Panc1 (cell line): ENCODE measurements around the gene PRDX5. TPM values are rescaled to one million over a fixed set of nuclear protein-coding genes. Genes with fewer than 3 reads are reported as not detected.

Experiments
- ATAC-seq: fragments of 200-7000 bp; cut with Tn5 transposase; 2 replicates; pipeline ENCODE4 v1.9.1; 2020; ENCODE audit warnings: mild to moderate bottlenecking, moderate library complexity
- BruUV-seq: library from RNA; stranded (reverse); fragments of 400-500 nt; replicated peaks from 2 replicates; lab custom pipeline; 2021; lab: Mats Ljungman, UMichigan
- CTCF ChIA-PET: fragments of 300-600 bp; sonication (Branson Sonifier 250); formaldehyde crosslinking; loops from one replicate; lab custom pipeline; 2022; ENCODE audit warnings: antibody characterized with exemption; lab: Charles Lee
- POLR2A ChIA-PET: fragments of 300-600 bp; sonication (Branson Sonifier 250); formaldehyde crosslinking; loops from one replicate; lab custom pipeline; 2022; ENCODE audit warnings: antibody characterized with exemption; lab: Charles Lee
- DNase-seq: peaks from one replicate; pipeline ENCODE4 v3.0.0-alpha.2; 2010; ENCODE audit warnings: low read depth, low spot score
- H3K27ac ChIP-seq: 2 replicates; pipeline ENCODE4 v1.5.1; 2011; ENCODE audit warnings: mild to moderate bottlenecking, low read length, inconsistent platforms
- H3K27me3 ChIP-seq: fragments of 200-500 bp; sonication (Bioruptor generic); 2 replicates; pipeline ENCODE4 v1.6.0; 2014; ENCODE audit warnings: low read length, inconsistent platforms; ENCODE audit not compliant: control insufficient read depth, insufficient read depth
- H3K36me3 ChIP-seq: fragments of 200-500 bp; sonication (Bioruptor generic); 2 replicates; pipeline ENCODE4 v1.5.1; 2014; ENCODE audit warnings: inconsistent platforms, mild to moderate bottlenecking, low read length, moderate library complexity; ENCODE audit not compliant: control insufficient read depth, insufficient read depth
- H3K4me1 ChIP-seq: 2 replicates; pipeline ENCODE4 v1.5.1; 2011; ENCODE audit warnings: inconsistent platforms, mild to moderate bottlenecking, low read length, moderate library complexity; ENCODE audit not compliant: control insufficient read depth, insufficient read depth
- H3K4me3 ChIP-seq, 2 experiments: 2 replicates each; pipeline ENCODE4 v1.5.1; 2011 to 2012; ENCODE audit warnings: low read depth in 2 of 2, low read length in 2 of 2, mild to moderate bottlenecking in 2 of 2, inconsistent platforms in 1 of 2, moderate library complexity in 1 of 2
- H3K9me3 ChIP-seq: fragments of 200-500 bp; sonication (Bioruptor generic); 2 replicates; pipeline ENCODE4 v1.5.1; 2014; ENCODE audit warnings: low read depth, mild to moderate bottlenecking, inconsistent platforms, low read length, moderate library complexity; ENCODE audit not compliant: control insufficient read depth, insufficient read depth
- POLR2AphosphoS5 ChIP-seq: IDR thresholded peaks from 2 replicates; pipeline ENCODE4 v1.6.1; 2012; ENCODE audit warnings: mild to moderate bottlenecking, low read depth, low read length, moderate library complexity
- REST ChIP-seq, 2 experiments: IDR thresholded peaks; 2 replicates each; pipeline ENCODE4 v1.6.1; 2011 to 2012; ENCODE audit warnings: low read depth in 2 of 2, control low read depth in 1 of 2, low read length in 1 of 2, mild to moderate bottlenecking in 1 of 2, moderate library complexity in 1 of 2; ENCODE audit not compliant: insufficient read depth in 1 of 2
- SIN3A ChIP-seq: IDR thresholded peaks from 2 replicates; pipeline ENCODE4 v1.6.1; 2012; ENCODE audit warnings: low read depth, mild to moderate bottlenecking, low read length, moderate library complexity, borderline replicate concordance; ENCODE audit not compliant: insufficient read depth
- TCF7L2 ChIP-seq: IDR thresholded peaks from 2 replicates; pipeline ENCODE4 v1.6.1; 2011; ENCODE audit warnings: mild to moderate bottlenecking, low read depth, low read length, inconsistent platforms
- in situ Hi-C: cut with HindIII; loops from 2 replicates; pipeline ENCODE4 v1.10.0; 2016; ENCODE audit warnings: low sequenced_read_pairs, low pct_unique_long_range_greater_than_20kb
- intact Hi-C: fragments of 100-400 bp; cut with micrococcal nuclease; formaldehyde crosslinking; loops from one replicate; pipeline ENCODE4 v1.10.0; 2022; ENCODE audit not compliant: unreplicated experiment
- total RNA-seq: library from RNA; stranded (reverse); gene quantifications from one replicate; pipeline ENCODE4 v1.2.1, GENCODE V29; 2021; ENCODE audit not compliant: unreplicated experiment
- TF ChIP-seq, protein P1 (sequence below): fragments of 450-650 bp; IDR thresholded peaks from 2 replicates; pipeline ENCODE4 v1.5.1; 2017; ENCODE audit warnings: mild to moderate bottlenecking

PRDX5 gene
- total RNA-seq, 1 experiment from 2014 or later: 492 TPM

DNA sequence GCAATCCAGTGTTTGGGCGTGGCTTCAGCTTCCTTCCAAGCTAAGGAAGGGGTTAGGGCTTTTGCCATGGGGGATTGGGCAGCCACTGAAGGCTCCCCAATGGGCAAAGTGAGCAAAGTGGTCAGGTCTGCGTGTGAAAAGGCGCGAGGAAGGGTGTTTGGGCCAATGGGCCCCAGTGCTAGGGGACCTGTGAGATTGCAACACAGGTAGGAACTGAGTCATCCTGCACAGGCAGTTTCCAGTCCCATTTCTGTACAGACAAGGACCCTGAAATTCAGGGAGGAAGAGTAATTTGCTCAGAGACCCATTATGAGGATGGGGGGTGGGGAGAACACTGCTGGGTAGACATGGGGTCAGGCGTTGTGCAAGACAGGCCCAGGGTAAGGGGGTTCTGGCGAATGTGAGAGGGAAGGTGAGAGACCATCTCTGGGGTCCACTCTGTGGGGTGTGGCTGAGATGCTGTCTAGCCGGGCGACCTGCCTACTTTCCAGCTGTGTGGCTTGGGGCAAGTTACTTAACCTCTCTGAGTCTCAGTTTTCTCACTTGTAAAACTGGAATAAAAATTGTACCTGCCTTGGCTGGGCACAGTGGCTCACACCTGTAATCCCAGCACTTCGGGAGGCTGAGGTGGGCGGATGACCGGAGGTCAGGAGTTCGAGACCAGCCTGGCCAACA is 29.4 kb downstream of the PRDX5 start:
- CTCF ChIA-PET: no interaction called here
- H3K36me3 ChIP-seq: no peaks in the 10 kb centered on the region
- H3K27ac ChIP-seq: no peak overlapping the region
- no peaks in the 10 kb centered on the region for H3K9me3 ChIP-seq
- no peak for ATAC-seq
- no peaks in the 10 kb centered on the region for H3K27me3 ChIP-seq
- H3K4me3 ChIP-seq: no peak overlapping the region
- H3K4me1 ChIP-seq: peaks cover 24% of the 10 kb centered on the region
- no TSS peak for BruUV-seq
- in situ Hi-C loops (no loop called here), intact Hi-C loops (no loop called here)
- POLR2A ChIA-PET: interaction anchor here (0.6 kb wide), 1 partner anchor 46 kb away, joined by 6 read pairs; no protein-coding TSS in a partner anchor
- TF ChIP-seq, protein P1, sequence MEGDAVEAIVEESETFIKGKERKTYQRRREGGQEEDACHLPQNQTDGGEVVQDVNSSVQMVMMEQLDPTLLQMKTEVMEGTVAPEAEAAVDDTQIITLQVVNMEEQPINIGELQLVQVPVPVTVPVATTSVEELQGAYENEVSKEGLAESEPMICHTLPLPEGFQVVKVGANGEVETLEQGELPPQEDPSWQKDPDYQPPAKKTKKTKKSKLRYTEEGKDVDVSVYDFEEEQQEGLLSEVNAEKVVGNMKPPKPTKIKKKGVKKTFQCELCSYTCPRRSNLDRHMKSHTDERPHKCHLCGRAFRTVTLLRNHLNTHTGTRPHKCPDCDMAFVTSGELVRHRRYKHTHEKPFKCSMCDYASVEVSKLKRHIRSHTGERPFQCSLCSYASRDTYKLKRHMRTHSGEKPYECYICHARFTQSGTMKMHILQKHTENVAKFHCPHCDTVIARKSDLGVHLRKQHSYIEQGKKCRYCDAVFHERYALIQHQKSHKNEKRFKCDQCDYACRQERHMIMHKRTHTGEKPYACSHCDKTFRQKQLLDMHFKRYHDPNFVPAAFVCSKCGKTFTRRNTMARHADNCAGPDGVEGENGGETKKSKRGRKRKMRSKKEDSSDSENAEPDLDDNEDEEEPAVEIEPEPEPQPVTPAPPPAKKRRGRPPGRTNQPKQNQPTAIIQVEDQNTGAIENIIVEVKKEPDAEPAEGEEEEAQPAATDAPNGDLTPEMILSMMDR: no peak
- no peak for TF ChIP-seq SIN3A
- no peak for TF ChIP-seq TCF7L2
- no peak for TF ChIP-seq REST (IDR thresholded peaks at IDR 0.05; ENCODE audit: insufficient read depth in 1 of 2, low read depth in 2 of 2, low read length in 1 of 2)
- TF ChIP-seq POLR2AphosphoS5: no peak
- DNase-seq: no peak

GRCh38 chr11:64348383-64349024 is 30.6 kb downstream of the PRDX5 start:
- peaks cover 22% of the 10 kb centered on the region for H3K4me1 ChIP-seq
- POLR2A ChIA-PET: no interaction called here
- TF ChIP-seq POLR2AphosphoS5: no peak
- TF ChIP-seq, protein P1: no peak
- TF ChIP-seq TCF7L2: no peak
- no peak for TF ChIP-seq SIN3A
- no peaks in the 10 kb centered on the region for H3K36me3 ChIP-seq
- H3K27me3 ChIP-seq: no peaks in the 10 kb centered on the region
- BruUV-seq: no TSS peak
- in situ Hi-C loops: no loop called here
- H3K4me3 ChIP-seq: no peak overlapping the region
- no peak for ATAC-seq
- no peak for DNase-seq
- CTCF ChIA-PET: interaction anchor here (0.5 to 1.3 kb wide), 4 partner anchors 8 to 66 kb away, joined by 6 read pairs; no protein-coding TSS in a partner anchor
- intact Hi-C loops: no loop called here
- no peaks in the 10 kb centered on the region for H3K9me3 ChIP-seq
- H3K27ac ChIP-seq: no peak overlapping the region
